HFF-Myc (cell line): ENCODE data around the gene VPS26B.
A peak's percentile ranks its signal among the peaks of the same experiment; 100 is the strongest.
"Not testable (repeated sequence)": the region's sequence is repeated elsewhere in the genome, so short reads cannot be mapped to it uniquely, and the experiment has no call there.

Experiments used
- DNase-seq: peaks from one replicate; pipeline ENCODE4 v3.0.0-alpha.2; 2011; ENCODE audit warnings: low read depth; ENCODE audit errors: extremely low read depth
- H3K4me3 ChIP-seq: replicated peaks from 2 replicates; pipeline ENCODE4 v1.5.1; 2011; ENCODE audit warnings: low read depth, mild to moderate bottlenecking, control low read depth, low read length
- TF ChIP-seq, protein P1 (sequence below): IDR thresholded peaks from 2 replicates; pipeline ENCODE4 v1.5.1; 2012; ENCODE audit warnings: mild to moderate bottlenecking, low read depth, low read length, control low read depth; ENCODE audit errors: missing control alignments

The VPS26B gene

DNA sequence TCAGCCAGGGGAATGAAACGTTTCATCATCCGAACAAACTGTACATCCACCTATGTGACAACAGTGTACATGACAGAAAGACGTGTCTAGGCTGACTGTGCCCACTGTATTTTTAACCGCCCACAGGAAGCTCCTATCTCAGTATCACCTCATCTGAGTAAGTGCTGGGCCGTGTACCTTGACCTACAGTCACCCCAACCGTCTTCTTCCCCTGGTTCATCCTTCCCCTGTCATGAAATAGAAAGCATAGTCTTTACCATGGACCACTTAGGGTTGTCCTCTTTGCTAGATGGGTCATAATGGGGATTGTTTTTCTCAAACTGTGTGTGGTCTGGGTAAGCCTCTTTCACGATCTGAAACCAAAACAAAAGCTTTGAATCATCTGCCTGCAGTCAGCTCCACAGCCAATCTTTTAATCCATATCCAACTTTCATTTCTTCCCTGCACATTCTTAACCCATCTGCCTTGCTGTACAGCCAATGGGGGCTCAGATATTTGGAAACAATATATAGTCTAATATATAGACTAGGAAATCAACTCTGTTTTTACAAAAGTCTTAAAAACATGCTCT, 24.5 kb downstream of the VPS26B start:
- no peak overlapping the region for H3K4me3 ChIP-seq
- no peak for DNase-seq
- TF ChIP-seq, protein P1, sequence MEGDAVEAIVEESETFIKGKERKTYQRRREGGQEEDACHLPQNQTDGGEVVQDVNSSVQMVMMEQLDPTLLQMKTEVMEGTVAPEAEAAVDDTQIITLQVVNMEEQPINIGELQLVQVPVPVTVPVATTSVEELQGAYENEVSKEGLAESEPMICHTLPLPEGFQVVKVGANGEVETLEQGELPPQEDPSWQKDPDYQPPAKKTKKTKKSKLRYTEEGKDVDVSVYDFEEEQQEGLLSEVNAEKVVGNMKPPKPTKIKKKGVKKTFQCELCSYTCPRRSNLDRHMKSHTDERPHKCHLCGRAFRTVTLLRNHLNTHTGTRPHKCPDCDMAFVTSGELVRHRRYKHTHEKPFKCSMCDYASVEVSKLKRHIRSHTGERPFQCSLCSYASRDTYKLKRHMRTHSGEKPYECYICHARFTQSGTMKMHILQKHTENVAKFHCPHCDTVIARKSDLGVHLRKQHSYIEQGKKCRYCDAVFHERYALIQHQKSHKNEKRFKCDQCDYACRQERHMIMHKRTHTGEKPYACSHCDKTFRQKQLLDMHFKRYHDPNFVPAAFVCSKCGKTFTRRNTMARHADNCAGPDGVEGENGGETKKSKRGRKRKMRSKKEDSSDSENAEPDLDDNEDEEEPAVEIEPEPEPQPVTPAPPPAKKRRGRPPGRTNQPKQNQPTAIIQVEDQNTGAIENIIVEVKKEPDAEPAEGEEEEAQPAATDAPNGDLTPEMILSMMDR = no peak

GRCh38 chr11:134250246-134250645, 25.8 kb downstream of the VPS26B start:
- H3K4me3 ChIP-seq = no peak overlapping the region
- no peak for DNase-seq
- TF ChIP-seq, protein P1 = no peak

DNA sequence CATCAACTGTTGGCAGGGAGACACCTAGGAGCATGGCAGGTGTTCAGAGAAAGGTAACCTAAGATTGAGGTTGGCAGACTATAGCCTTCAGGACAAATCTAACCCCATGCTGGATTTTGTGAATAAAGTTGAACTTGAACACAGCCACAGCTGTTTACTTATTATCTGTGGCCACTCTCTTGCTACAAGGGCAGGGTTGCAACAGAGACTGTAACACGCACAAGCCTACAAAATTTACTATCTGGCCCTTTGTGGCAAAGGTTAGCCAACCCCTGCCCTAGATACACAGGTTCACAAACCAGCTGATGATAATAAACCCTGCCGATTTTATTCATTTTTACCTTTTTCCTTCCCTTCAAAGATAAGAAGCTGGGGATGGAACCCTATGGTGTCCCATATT, 26.2 kb downstream of the VPS26B start:
- no peak for DNase-seq
- TF ChIP-seq, protein P1 = no peak
- no peak overlapping the region for H3K4me3 ChIP-seq

- TF ChIP-seq, protein P1 = no peak
- DNase-seq = no peak
- peak overlapping the region; percentile 62 for H3K4me3 ChIP-seq
Measured at GRCh38 chr11:134252346-134253187, 28.1 kb downstream of the VPS26B start.

GRCh38 chr11:134253188-134253993, 28.9 kb downstream of the VPS26B start, which contains the start of the genes ACAD8 and THYN1:
ACAD8 (plus strand) TSS chr11:134253568; CDS start chr11:134253601, 33 bp downstream.
THYN1 (minus strand) TSS chr11:134253352; CDS start chr11:134252882, 470 bp downstream.
- TF ChIP-seq, protein P1 = no peak
- peak within 1 kb of the TSS; percentile 62 for H3K4me3 ChIP-seq
- DNase-seq = peak; percentile 89

- H3K4me3 ChIP-seq = peak overlapping the region; percentile 62
- TF ChIP-seq, protein P1 = no peak
- DNase-seq = no peak
Measured at GRCh38 chr11:134254433-134255183, 30.1 kb downstream of the VPS26B start.

DNA sequence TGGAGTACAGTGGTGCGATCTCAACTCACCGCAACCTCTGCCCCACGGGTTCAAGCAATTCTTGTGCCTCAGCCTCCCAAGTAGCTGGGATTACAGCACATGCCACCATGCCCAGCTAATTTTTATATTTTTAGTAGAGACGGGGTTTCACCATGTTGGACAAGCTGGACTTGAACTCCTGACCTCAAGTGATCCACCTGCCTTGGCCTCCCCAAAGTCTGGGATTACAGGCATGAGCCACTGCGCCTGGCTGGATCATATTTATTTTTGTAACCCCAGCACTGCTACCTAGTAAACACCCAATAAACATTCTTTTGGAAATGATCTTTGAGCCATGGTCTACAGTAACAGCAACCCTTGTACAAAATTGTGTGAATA, 30.7 kb downstream of the VPS26B start:
- H3K4me3 ChIP-seq, DNase-seq: not testable (repeated sequence)
